Esophagus squamous epithelium (tissue), 4 donors: ENCODE results near the gene CNGB1.

Experiments
- POLR2A ChIP-seq, 4 donors: fragments of 450-650 bp; IDR thresholded peaks; one replicate each; pipeline ENCODE4 v1.6.1; 2017; ENCODE audit warnings: antibody characterized with exemption in 4 of 4, mild to moderate bottlenecking in 4 of 4, moderate library complexity in 3 of 4
- TF ChIP-seq, protein P1 (sequence below), 6 experiments: fragments of 450-650 bp in 4 of 6; fragments of 200-600 bp in 2 of 6; sonication (generic) in 2 of 6; IDR thresholded peaks; one replicate each; pipeline ENCODE4 v1.5.1; 2016 to 2019; ENCODE audit warnings: antibody characterized with exemption in 6 of 6, mild to moderate bottlenecking in 4 of 6, moderate library complexity in 4 of 6

- TF ChIP-seq POLR2A (IDR thresholded peaks at IDR 0.05) = no peak
- TF ChIP-seq, protein P1, sequence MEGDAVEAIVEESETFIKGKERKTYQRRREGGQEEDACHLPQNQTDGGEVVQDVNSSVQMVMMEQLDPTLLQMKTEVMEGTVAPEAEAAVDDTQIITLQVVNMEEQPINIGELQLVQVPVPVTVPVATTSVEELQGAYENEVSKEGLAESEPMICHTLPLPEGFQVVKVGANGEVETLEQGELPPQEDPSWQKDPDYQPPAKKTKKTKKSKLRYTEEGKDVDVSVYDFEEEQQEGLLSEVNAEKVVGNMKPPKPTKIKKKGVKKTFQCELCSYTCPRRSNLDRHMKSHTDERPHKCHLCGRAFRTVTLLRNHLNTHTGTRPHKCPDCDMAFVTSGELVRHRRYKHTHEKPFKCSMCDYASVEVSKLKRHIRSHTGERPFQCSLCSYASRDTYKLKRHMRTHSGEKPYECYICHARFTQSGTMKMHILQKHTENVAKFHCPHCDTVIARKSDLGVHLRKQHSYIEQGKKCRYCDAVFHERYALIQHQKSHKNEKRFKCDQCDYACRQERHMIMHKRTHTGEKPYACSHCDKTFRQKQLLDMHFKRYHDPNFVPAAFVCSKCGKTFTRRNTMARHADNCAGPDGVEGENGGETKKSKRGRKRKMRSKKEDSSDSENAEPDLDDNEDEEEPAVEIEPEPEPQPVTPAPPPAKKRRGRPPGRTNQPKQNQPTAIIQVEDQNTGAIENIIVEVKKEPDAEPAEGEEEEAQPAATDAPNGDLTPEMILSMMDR (IDR thresholded peaks at IDR 0.05) = no peak
These were observed 56.4 kb downstream of the CNGB1 start for GRCh38 chr16:57914244-57915173.
